ENCODE results near the gene TDRD3.

GRCh38 chr13:60494296-60494695 lies 97.3 kb downstream of the TDRD3 start:
- TF ChIP-seq CTCF (IDR thresholded peaks at IDR 0.05; ENCODE audit: insufficient read depth, low read length, poor library complexity, severe bottlenecking), result no peak
- no peak for TF ChIP-seq EZH2phosphoT487 (conservative IDR thresholded peaks at IDR 0.05; ENCODE audit: low read length)
